Uterus (tissue), 2 donors: Measurements from ENCODE around the gene ARAF.

Experiments
- POLR2A ChIP-seq, 2 donors: fragments of 450-650 bp; IDR thresholded peaks; one replicate each; pipeline ENCODE4 v1.6.1; 2016; ENCODE audit warnings: antibody characterized with exemption in 2 of 2, mild to moderate bottlenecking in 1 of 2, moderate library complexity in 1 of 2
- TF ChIP-seq, protein P1 (sequence below), 4 experiments: fragments of 200-600 bp in 2 of 4; fragments of 450-650 bp in 2 of 4; sonication (generic) in 2 of 4; IDR thresholded peaks; one replicate each; pipeline ENCODE4 v1.5.1; 2016 to 2019; ENCODE audit warnings: antibody characterized with exemption in 4 of 4, mild to moderate bottlenecking in 2 of 4, moderate library complexity in 1 of 4

DNA sequence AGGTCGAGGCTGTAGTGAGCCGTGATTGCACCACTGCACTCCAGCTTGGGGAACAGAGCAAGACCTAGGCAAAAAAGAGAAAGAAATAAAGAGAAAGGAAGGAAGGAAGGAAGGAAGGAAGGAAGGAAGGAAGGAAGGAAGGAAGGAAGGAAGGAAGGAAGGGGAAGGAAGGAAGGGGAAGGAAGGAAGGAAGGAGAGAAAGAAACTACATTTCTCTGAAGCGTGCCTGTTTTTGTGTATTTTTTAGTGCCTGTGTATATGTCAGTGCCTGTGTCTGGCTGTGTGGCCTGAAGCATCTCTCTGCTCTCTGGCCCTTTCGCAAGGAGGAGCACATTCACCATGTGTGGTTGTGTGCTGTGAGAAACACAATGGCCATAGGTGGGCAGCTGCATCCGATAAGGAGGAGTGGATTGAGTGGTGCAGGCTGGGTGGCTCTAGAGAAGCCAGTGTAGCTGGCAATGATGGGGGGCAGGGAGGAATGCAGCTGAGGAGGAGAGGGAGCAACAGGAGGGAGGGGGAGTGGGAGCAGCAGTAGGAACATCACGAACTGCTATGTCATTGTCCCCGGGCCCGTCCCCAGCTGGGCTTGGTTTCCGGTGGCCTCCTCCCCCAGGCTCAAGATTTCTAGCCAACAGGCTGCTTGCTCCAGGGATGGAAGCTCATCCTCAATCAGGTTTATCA is 47.3 kb downstream of the ARAF start:
- TF ChIP-seq, protein P1, sequence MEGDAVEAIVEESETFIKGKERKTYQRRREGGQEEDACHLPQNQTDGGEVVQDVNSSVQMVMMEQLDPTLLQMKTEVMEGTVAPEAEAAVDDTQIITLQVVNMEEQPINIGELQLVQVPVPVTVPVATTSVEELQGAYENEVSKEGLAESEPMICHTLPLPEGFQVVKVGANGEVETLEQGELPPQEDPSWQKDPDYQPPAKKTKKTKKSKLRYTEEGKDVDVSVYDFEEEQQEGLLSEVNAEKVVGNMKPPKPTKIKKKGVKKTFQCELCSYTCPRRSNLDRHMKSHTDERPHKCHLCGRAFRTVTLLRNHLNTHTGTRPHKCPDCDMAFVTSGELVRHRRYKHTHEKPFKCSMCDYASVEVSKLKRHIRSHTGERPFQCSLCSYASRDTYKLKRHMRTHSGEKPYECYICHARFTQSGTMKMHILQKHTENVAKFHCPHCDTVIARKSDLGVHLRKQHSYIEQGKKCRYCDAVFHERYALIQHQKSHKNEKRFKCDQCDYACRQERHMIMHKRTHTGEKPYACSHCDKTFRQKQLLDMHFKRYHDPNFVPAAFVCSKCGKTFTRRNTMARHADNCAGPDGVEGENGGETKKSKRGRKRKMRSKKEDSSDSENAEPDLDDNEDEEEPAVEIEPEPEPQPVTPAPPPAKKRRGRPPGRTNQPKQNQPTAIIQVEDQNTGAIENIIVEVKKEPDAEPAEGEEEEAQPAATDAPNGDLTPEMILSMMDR (IDR thresholded peaks at IDR 0.05) = no peak
- TF ChIP-seq POLR2A (IDR thresholded peaks at IDR 0.05) = no peak
